Glomerular visceral epithelial cell (primary cell): ENCODE results near the gene EMC9.
A peak's percentile ranks its signal among the peaks of the same experiment; 100 is the strongest.

Experiments
- DNase-seq: peaks from one replicate; pipeline ENCODE4 v3.0.0-alpha.2; 2016; ENCODE audit errors: extremely low spot score

Gene EMC9

GRCh38 chr14:24149302-24149969 is 8.0 kb upstream of the EMC9 start:
- DNase-seq: no peak

- no peak for DNase-seq
Observed at GRCh38 chr14:24147761-24148428, 6.5 kb upstream of the EMC9 start.

GRCh38 chr14:24146978-24147760 is 5.8 kb upstream of the EMC9 start, which contains the start of gene RNF31:
Gene RNF31 (plus strand): TSS chr14:24147498. CDS start chr14:24147699, 201 bp downstream.
- DNase-seq: peak; percentile 98

GRCh38 chr14:24146453-24146977 is 5.1 kb upstream of the EMC9 start, which contains the start of gene PSME2:
Gene PSME2 (minus strand): TSS chr14:24146610. CDS start chr14:24146581, 29 bp downstream.
- peak; percentile 99 for DNase-seq

- no peak for DNase-seq
Observed at GRCh38 chr14:24145690-24146452, 4.5 kb upstream of the EMC9 start.

GRCh38 chr14:24145219-24145618 is 3.8 kb upstream of the EMC9 start:
- DNase-seq: no peak

- DNase-seq: no peak
Observed at GRCh38 chr14:24144451-24144850, 3.1 kb upstream of the EMC9 start.

- no peak for DNase-seq
Observed at GRCh38 chr14:24143511-24143910, 2.1 kb upstream of the EMC9 start.

- DNase-seq: no peak
Observed at GRCh38 chr14:24139272-24139934, 2.0 kb downstream of the EMC9 start.

GRCh38 chr14:24138396-24139271 is 2.8 kb downstream of the EMC9 start:
- no peak for DNase-seq

GRCh38 chr14:24137529-24138395 is 3.6 kb downstream of the EMC9 start:
- no peak for DNase-seq

- peak; percentile 10 for DNase-seq
Observed at GRCh38 chr14:24136684-24137528, 4.5 kb downstream of the EMC9 start.

- peak; percentile 94 for DNase-seq
Observed at GRCh38 chr14:24135834-24136683, 5.3 kb downstream of the EMC9 start, which contains the start of gene PSME1. Gene PSME1 (plus strand): TSS chr14:24136194. CDS start chr14:24136263, 69 bp downstream.

GRCh38 chr14:24135584-24135833 is 5.9 kb downstream of the EMC9 start:
- no peak for DNase-seq

GRCh38 chr14:24133735-24134134 is 7.7 kb downstream of the EMC9 start:
- DNase-seq: no peak

GRCh38 chr14:24132976-24133375 is 8.4 kb downstream of the EMC9 start:
- no peak for DNase-seq

- no peak for DNase-seq
Observed at GRCh38 chr14:24132061-24132685, 9.2 kb downstream of the EMC9 start.
